Measurements from ENCODE around the gene ZMIZ1.

ZMIZ1 gene

DNA sequence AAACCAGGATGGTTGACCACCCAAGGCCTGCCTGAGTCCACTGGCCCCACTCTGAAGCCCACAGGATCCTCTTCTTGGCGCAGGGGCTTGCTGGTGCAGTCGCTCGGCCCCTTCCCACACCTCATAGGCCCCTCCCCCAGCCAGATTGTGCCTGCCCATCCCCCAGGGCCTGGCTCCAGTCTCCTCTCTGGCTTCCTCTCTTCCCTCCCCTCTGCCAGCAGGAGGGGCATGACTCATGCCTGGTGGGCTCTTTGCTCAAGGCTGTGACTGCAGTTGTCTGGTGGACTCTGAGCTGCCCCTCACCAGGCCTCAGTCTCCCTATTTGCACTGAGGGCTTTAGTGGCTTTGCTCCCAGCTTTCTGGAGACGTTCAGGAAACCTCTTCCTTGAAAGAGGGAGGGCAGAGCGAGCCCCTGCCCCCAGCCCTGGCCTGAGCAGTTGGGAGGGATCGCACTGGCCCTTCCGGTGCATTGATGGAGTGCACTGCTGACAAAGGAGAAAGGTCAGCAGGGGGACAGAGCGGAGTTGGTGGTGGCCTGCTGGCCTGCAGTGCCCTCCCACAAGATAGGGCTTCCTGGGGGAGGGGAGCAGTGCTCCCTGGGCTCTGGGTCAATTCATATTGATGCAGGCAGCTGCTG is 60.7 kb downstream of the ZMIZ1 start:
- H3K9me2 ChIP-seq (replicated peaks; ENCODE audit: low read depth, low read length) = no peaks in the 10 kb centered on the region
- peak overlapping the region; percentile 63 for H3K4me3 ChIP-seq (ENCODE audit: low read length, poor library complexity, severe bottlenecking)
- no peaks in the 10 kb centered on the region for H3K27me3 ChIP-seq (ENCODE audit: insufficient read depth, low read length, poor library complexity, severe bottlenecking)
- H3K9me3 ChIP-seq (ENCODE audit: insufficient read depth, low read depth, low read length) = no peaks in the 10 kb centered on the region
- peak overlapping the region; percentile 81 for H3K4me2 ChIP-seq (ENCODE audit: low read depth, low read length, poor library complexity, severe bottlenecking)
- H3K4me1 ChIP-seq (ENCODE audit: insufficient read depth, low read length, poor library complexity, severe bottlenecking) = peaks cover 99% of the 10 kb centered on the region
- TF ChIP-seq, protein P1, sequence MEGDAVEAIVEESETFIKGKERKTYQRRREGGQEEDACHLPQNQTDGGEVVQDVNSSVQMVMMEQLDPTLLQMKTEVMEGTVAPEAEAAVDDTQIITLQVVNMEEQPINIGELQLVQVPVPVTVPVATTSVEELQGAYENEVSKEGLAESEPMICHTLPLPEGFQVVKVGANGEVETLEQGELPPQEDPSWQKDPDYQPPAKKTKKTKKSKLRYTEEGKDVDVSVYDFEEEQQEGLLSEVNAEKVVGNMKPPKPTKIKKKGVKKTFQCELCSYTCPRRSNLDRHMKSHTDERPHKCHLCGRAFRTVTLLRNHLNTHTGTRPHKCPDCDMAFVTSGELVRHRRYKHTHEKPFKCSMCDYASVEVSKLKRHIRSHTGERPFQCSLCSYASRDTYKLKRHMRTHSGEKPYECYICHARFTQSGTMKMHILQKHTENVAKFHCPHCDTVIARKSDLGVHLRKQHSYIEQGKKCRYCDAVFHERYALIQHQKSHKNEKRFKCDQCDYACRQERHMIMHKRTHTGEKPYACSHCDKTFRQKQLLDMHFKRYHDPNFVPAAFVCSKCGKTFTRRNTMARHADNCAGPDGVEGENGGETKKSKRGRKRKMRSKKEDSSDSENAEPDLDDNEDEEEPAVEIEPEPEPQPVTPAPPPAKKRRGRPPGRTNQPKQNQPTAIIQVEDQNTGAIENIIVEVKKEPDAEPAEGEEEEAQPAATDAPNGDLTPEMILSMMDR (conservative IDR thresholded peaks at IDR 0.05; ENCODE audit: low read length) = peak; percentile 35; the same call in 1 of the 2 replicates
- no peak for TF ChIP-seq EZH2phosphoT487 (IDR thresholded peaks at IDR 0.05; ENCODE audit: borderline replicate concordance)
- no peak overlapping the region for H2AFZ ChIP-seq (ENCODE audit: low read length)
- 0 out of 2 replicates have a peak, but pooled peaks cover 11% of the 10 kb centered on the region for H3F3A ChIP-seq (ENCODE audit: low read depth)
- peak overlapping the region; percentile 82 for H3K9ac ChIP-seq (ENCODE audit: low read depth, low read length, poor library complexity, severe bottlenecking)
- H3K79me2 ChIP-seq (ENCODE audit: insufficient read depth, low read length) = peaks cover 96% of the 10 kb centered on the region
- H4K20me1 ChIP-seq (ENCODE audit: insufficient read depth, low read length, poor library complexity, severe bottlenecking) = no peaks in the 10 kb centered on the region
- peaks cover 38% of the 10 kb centered on the region; the same call in 1 of the 2 replicates for H3K36me3 ChIP-seq (ENCODE audit: insufficient read depth, low read length)

- peak overlapping the region; percentile 82 for H3K9ac ChIP-seq (ENCODE audit: low read depth, low read length, poor library complexity, severe bottlenecking)
- peak overlapping the region; percentile 81 for H3K4me2 ChIP-seq (ENCODE audit: low read depth, low read length, poor library complexity, severe bottlenecking)
- TF ChIP-seq, protein P1 (conservative IDR thresholded peaks at IDR 0.05; ENCODE audit: low read length) = no peak
- no peak for TF ChIP-seq EZH2phosphoT487 (IDR thresholded peaks at IDR 0.05; ENCODE audit: borderline replicate concordance)
- no peaks in the 10 kb centered on the region for H3K9me2 ChIP-seq (replicated peaks; ENCODE audit: low read depth, low read length)
- H3K36me3 ChIP-seq (ENCODE audit: insufficient read depth, low read length) = peaks cover 31% of the 10 kb centered on the region; the same call in 1 of the 2 replicates
- H3K4me1 ChIP-seq (ENCODE audit: insufficient read depth, low read length, poor library complexity, severe bottlenecking) = peaks cover 98% of the 10 kb centered on the region
- H3K79me2 ChIP-seq (ENCODE audit: insufficient read depth, low read length) = peaks cover 96% of the 10 kb centered on the region
- H3K9me3 ChIP-seq (ENCODE audit: insufficient read depth, low read depth, low read length) = no peaks in the 10 kb centered on the region
- no peaks in the 10 kb centered on the region for H3K27me3 ChIP-seq (ENCODE audit: insufficient read depth, low read length, poor library complexity, severe bottlenecking)
- H3K4me3 ChIP-seq (ENCODE audit: low read length, poor library complexity, severe bottlenecking) = peak overlapping the region; percentile 63
- H4K20me1 ChIP-seq (ENCODE audit: insufficient read depth, low read length, poor library complexity, severe bottlenecking) = no peaks in the 10 kb centered on the region
- H3F3A ChIP-seq (ENCODE audit: low read depth) = 0 out of 2 replicates have a peak, but pooled peaks cover 11% of the 10 kb centered on the region
- no peak overlapping the region for H2AFZ ChIP-seq (ENCODE audit: low read length)
Measured at GRCh38 chr10:79130255-79130654, 61.5 kb downstream of the ZMIZ1 start.

DNA sequence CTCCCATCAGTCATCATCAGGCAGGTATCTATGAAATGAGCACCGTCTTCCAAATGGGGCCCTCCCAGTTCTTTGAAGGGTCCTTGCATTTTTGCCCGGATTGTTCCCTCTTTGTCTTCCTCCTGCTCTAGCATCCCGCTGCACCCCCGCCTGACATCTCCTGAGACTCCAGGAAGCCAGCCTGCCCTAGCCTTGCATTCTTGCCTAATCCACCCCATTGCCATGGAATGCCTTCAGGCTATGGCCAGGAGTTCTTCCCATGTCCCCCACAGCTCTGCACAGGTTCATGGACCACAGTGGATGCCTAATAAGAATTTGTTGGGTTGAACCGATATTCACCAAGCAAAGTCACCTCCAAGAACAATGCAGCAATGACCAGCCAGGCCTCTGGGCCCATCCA is 62.1 kb downstream of the ZMIZ1 start:
- Histone ChIP-seq H3F3A (ENCODE audit: low read depth) (0 out of 2 replicates have a peak, but pooled peaks cover 11% of the 10 kb centered on the region), H3K79me2 (ENCODE audit: insufficient read depth, low read length) (peaks cover 96% of the 10 kb centered on the region), H3K4me2 (ENCODE audit: low read depth, low read length, poor library complexity, severe bottlenecking) (peak overlapping the region; percentile 81), H3K9me3 (ENCODE audit: insufficient read depth, low read depth, low read length) (no peaks in the 10 kb centered on the region), H3K4me3 (ENCODE audit: low read length, poor library complexity, severe bottlenecking) (no peak overlapping the region), H3K9ac (ENCODE audit: low read depth, low read length, poor library complexity, severe bottlenecking) (peak overlapping the region; percentile 82), H3K27me3 (ENCODE audit: insufficient read depth, low read length, poor library complexity, severe bottlenecking) (no peaks in the 10 kb centered on the region), H2AFZ (ENCODE audit: low read length) (no peak overlapping the region), H3K9me2 (replicated peaks; ENCODE audit: low read depth, low read length) (no peaks in the 10 kb centered on the region), H4K20me1 (ENCODE audit: insufficient read depth, low read length, poor library complexity, severe bottlenecking) (no peaks in the 10 kb centered on the region), H3K4me1 (ENCODE audit: insufficient read depth, low read length, poor library complexity, severe bottlenecking) (peaks cover 98% of the 10 kb centered on the region), H3K36me3 (ENCODE audit: insufficient read depth, low read length) (peaks cover 25% of the 10 kb centered on the region; the same call in 1 of the 2 replicates)
- TF ChIP-seq, protein P1 (conservative IDR thresholded peaks at IDR 0.05; ENCODE audit: low read length) = no peak
- TF ChIP-seq EZH2phosphoT487 (IDR thresholded peaks at IDR 0.05; ENCODE audit: borderline replicate concordance) = no peak

Data from Loucy (cell line).